Measurements from ENCODE around the gene ADAM12.

The ADAM12 gene

GRCh38 chr10:126042906-126043305 is 345.4 kb downstream of the ADAM12 start:
- no peak for DNase-seq

- no peak for DNase-seq
These were observed 345.9 kb downstream of the ADAM12 start for GRCh38 chr10:126042354-126042753.

GRCh38 chr10:126041804-126042231 is 346.5 kb downstream of the ADAM12 start:
- no peak for DNase-seq

- DNase-seq = no peak
These were observed 347.2 kb downstream of the ADAM12 start for GRCh38 chr10:126041117-126041516.

GRCh38 chr10:126037946-126038345 is 350.3 kb downstream of the ADAM12 start:
- DNase-seq = no peak

GRCh38 chr10:126036515-126036914 is 351.8 kb downstream of the ADAM12 start:
- DNase-seq = no peak

GRCh38 chr10:126034586-126034985 is 353.7 kb downstream of the ADAM12 start:
- DNase-seq = no peak

GRCh38 chr10:126029999-126030398 is 358.3 kb downstream of the ADAM12 start:
- no peak for DNase-seq

- DNase-seq = no peak
These were observed 360.6 kb downstream of the ADAM12 start for GRCh38 chr10:126027692-126028091.

- no peak for DNase-seq
These were observed 365.4 kb downstream of the ADAM12 start for GRCh38 chr10:126022841-126023240.

- no peak for DNase-seq
These were observed 366.3 kb downstream of the ADAM12 start for GRCh38 chr10:126021833-126022500.

- no peak for DNase-seq
These were observed 370.2 kb downstream of the ADAM12 start for GRCh38 chr10:126017961-126018560.

- DNase-seq = no peak
These were observed 371.4 kb downstream of the ADAM12 start for GRCh38 chr10:126016882-126017281.

GRCh38 chr10:126016156-126016805 is 372.0 kb downstream of the ADAM12 start:
- no peak for DNase-seq

- DNase-seq = no peak
These were observed 372.9 kb downstream of the ADAM12 start for GRCh38 chr10:126015413-126015812.

- DNase-seq = no peak
These were observed 374.0 kb downstream of the ADAM12 start for GRCh38 chr10:126014309-126014708.

GRCh38 chr10:126013489-126014281 is 374.6 kb downstream of the ADAM12 start:
- no peak for DNase-seq

GRCh38 chr10:126012485-126012884 is 375.8 kb downstream of the ADAM12 start:
- no peak for DNase-seq

GRCh38 chr10:126011995-126012394 is 376.3 kb downstream of the ADAM12 start:
- no peak for DNase-seq

- no peak for DNase-seq
These were observed 378.6 kb downstream of the ADAM12 start for GRCh38 chr10:126009650-126010049.

GRCh38 chr10:126006906-126007305 is 381.4 kb downstream of the ADAM12 start:
- DNase-seq = no peak

GRCh38 chr10:126006264-126006663 is 382.0 kb downstream of the ADAM12 start:
- DNase-seq = no peak

- no peak for DNase-seq
These were observed 383.5 kb downstream of the ADAM12 start for GRCh38 chr10:126004752-126005151.

Measured in NCI-H1436 treated with DMSO at 0.1 percent for 48 hours (cell line).